ENCODE results near the gene MYO10. TPM values are rescaled to one million over a fixed set of nuclear protein-coding genes. Genes with fewer than 3 reads are reported as not detected.

The MYO10 gene
- total RNA-seq, 1 donor from 2014 or later, result 56.7 TPM

- no peak for TF ChIP-seq CTCF (IDR thresholded peaks at IDR 0.05; ENCODE audit: unreplicated experiment)
- peaks cover 16% of the 10 kb centered on the region for H3K27me3 Mint-ChIP-seq (ENCODE audit: low read depth)
- no peak overlapping the region for H3K4me3 Mint-ChIP-seq
- no peaks in the 10 kb centered on the region for H3K4me1 Mint-ChIP-seq
- DNase-seq (ENCODE audit: low spot score in 2 of 2, unreplicated experiment in 2 of 2), result no peak
- no peaks in the 10 kb centered on the region for H3K9me3 Mint-ChIP-seq
- no peaks in the 10 kb centered on the region for H3K36me3 Mint-ChIP-seq
- no peak overlapping the region for H3K27ac Mint-ChIP-seq
These were observed 307.7 kb downstream of the MYO10 start for GRCh38 chr5:16628376-16628775.

- H3K9me3 Mint-ChIP-seq, result no peaks in the 10 kb centered on the region
- DNase-seq (ENCODE audit: low spot score in 2 of 2, unreplicated experiment in 2 of 2), result no peak
- no peak for TF ChIP-seq CTCF (IDR thresholded peaks at IDR 0.05; ENCODE audit: unreplicated experiment)
- H3K4me3 Mint-ChIP-seq, result no peak overlapping the region
- no peaks in the 10 kb centered on the region for H3K36me3 Mint-ChIP-seq
- no peak overlapping the region for H3K27ac Mint-ChIP-seq
- H3K4me1 Mint-ChIP-seq, result no peaks in the 10 kb centered on the region
- H3K27me3 Mint-ChIP-seq (ENCODE audit: low read depth), result peaks cover 17% of the 10 kb centered on the region
These were observed 309.3 kb downstream of the MYO10 start for GRCh38 chr5:16626696-16627264.

GRCh38 chr5:16625096-16625495, 311.0 kb downstream of the MYO10 start:
- no peaks in the 10 kb centered on the region for H3K9me3 Mint-ChIP-seq
- H3K27ac Mint-ChIP-seq, result no peak overlapping the region
- no peaks in the 10 kb centered on the region for H3K36me3 Mint-ChIP-seq
- no peak overlapping the region for H3K4me3 Mint-ChIP-seq
- no peak for DNase-seq (ENCODE audit: low spot score in 2 of 2, unreplicated experiment in 2 of 2)
- H3K4me1 Mint-ChIP-seq, result no peaks in the 10 kb centered on the region
- no peak for TF ChIP-seq CTCF (IDR thresholded peaks at IDR 0.05; ENCODE audit: unreplicated experiment)
- peaks cover 30% of the 10 kb centered on the region for H3K27me3 Mint-ChIP-seq (ENCODE audit: low read depth)

- TF ChIP-seq CTCF (IDR thresholded peaks at IDR 0.05; ENCODE audit: unreplicated experiment), result no peak
- H3K36me3 Mint-ChIP-seq, result no peaks in the 10 kb centered on the region
- H3K9me3 Mint-ChIP-seq, result no peaks in the 10 kb centered on the region
- peaks cover 13% of the 10 kb centered on the region for H3K4me1 Mint-ChIP-seq
- H3K4me3 Mint-ChIP-seq, result no peak overlapping the region
- DNase-seq (ENCODE audit: low spot score in 2 of 2, unreplicated experiment in 2 of 2), result no peak
- H3K27me3 Mint-ChIP-seq (ENCODE audit: low read depth), result peaks cover 34% of the 10 kb centered on the region
- H3K27ac Mint-ChIP-seq, result no peak overlapping the region
These were observed 317.0 kb downstream of the MYO10 start for GRCh38 chr5:16619136-16619535.

GRCh38 chr5:16618138-16618897, 317.8 kb downstream of the MYO10 start:
- peaks cover 34% of the 10 kb centered on the region for H3K27me3 Mint-ChIP-seq (ENCODE audit: low read depth)
- peaks cover 13% of the 10 kb centered on the region for H3K4me1 Mint-ChIP-seq
- no peaks in the 10 kb centered on the region for H3K36me3 Mint-ChIP-seq
- no peak for DNase-seq (ENCODE audit: low spot score in 2 of 2, unreplicated experiment in 2 of 2)
- TF ChIP-seq CTCF (IDR thresholded peaks at IDR 0.05; ENCODE audit: unreplicated experiment), result no peak
- no peaks in the 10 kb centered on the region for H3K9me3 Mint-ChIP-seq
- H3K4me3 Mint-ChIP-seq, result no peak overlapping the region
- no peak overlapping the region for H3K27ac Mint-ChIP-seq
